H7 (cell line): ENCODE data around the gene SEC16A. TPM values are rescaled to one million over a fixed set of nuclear protein-coding genes. Genes with fewer than 3 reads are reported as not detected.
"Not testable (repeated sequence)": the region's sequence is repeated elsewhere in the genome, so short reads cannot be mapped to it uniquely, and the experiment has no call there.

Experiments
- DNase-seq: peaks from one replicate; pipeline ENCODE4 v3.0.0; 2012
- H3K27me3 ChIP-seq: 2 replicates; pipeline ENCODE4 v1.6.0; 2011; ENCODE audit warnings: mild to moderate bottlenecking, low read length; ENCODE audit not compliant: control insufficient read depth, insufficient read depth
- H3K36me3 ChIP-seq: replicated peaks from 2 replicates; pipeline ENCODE4 v1.5.1; 2011; ENCODE audit warnings: low read length; ENCODE audit not compliant: control insufficient read depth, insufficient read depth
- H3K4me3 ChIP-seq: 2 replicates; pipeline ENCODE4 v1.5.1; 2011; ENCODE audit warnings: low read depth, mild to moderate bottlenecking, control low read depth, low read length, moderate library complexity; ENCODE audit not compliant: insufficient read depth
- total RNA-seq: library from RNA; depleted of rRNA; stranded (reverse); fragments of >200 nt; shearing (Covaris generic); gene quantifications from 2 replicates; pipeline ENCODE4 v1.2.3, GENCODE V29; 2014

Gene SEC16A
- total RNA-seq, 1 experiment from 2014 or later = 17.7 TPM

DNA sequence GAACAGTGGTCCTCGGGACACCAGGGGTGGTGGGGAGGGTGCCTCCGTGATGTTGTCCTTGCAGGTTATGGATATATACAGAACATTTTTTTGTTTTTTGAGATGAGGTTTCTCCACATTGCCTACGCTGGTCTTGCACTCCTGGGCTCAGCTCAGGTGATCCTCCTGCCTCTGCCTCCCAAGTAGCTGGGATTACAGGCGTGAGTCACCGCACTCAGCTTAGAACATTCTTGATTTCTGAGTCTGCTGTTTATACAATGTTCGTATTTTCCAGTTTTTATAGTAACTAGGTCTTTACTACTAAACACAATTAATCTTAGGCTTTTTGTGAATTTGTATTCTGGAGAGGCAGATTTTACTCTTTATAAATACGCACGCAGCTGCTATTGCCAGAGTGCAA lies 66.4 kb downstream of the SEC16A start:
- no peak for DNase-seq

DNA sequence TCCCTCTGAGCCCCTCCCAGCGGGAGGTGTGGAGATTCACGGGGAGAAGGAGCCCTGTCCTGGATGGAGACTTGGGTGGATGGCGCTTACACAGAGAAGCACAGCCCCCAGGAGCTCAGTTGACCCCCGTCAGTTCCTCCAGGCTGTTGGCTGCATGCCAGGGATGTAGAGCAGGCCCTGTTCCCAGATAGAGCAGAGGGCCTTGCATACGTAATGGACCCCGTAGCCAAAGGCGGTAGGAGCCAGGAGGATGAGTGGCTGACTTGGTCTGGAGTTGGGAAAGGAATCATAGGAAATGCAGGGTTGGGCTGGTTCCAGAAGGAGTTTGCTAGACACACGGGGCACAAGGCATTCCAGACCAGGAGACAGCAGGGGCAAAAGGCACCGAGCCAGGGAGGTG lies 69.9 kb downstream of the SEC16A start:
- Histone ChIP-seq H3K4me3 (no peak overlapping the region), H3K27me3 (no peaks in the 10 kb centered on the region), H3K36me3 (peaks cover 44% of the 10 kb centered on the region)
- DNase-seq = no peak

More for the DNA sequence above, 66.4 kb downstream of the SEC16A start:
- Histone ChIP-seq H3K27me3 (no peaks in the 10 kb centered on the region), H3K36me3 (peaks cover 57% of the 10 kb centered on the region), H3K4me3 (no peak overlapping the region)

DNA sequence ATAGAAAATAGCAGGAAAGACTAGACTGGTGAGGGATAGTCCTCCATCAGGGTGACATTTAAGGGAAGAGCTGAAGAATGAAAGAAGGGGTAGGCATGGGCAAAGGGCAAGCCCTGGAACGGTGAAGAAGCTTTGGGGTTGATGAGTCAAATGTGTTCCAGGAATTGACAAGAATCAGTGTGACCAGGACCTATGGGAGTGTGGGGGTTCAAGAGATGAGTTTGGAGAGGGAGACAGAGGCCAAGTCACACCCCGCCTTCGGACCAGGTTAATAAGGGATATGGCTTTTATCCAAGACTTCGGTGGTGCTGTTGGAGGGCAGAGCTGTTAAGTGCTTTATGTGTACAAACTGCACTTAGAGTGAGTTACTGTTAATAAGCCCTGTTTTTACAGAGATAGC lies 71.5 kb downstream of the SEC16A start:
- Histone ChIP-seq H3K4me3 (peak overlapping the region; percentile 99), H3K36me3 (peaks cover 46% of the 10 kb centered on the region), H3K27me3 (no peaks in the 10 kb centered on the region)
- no peak for DNase-seq

DNA sequence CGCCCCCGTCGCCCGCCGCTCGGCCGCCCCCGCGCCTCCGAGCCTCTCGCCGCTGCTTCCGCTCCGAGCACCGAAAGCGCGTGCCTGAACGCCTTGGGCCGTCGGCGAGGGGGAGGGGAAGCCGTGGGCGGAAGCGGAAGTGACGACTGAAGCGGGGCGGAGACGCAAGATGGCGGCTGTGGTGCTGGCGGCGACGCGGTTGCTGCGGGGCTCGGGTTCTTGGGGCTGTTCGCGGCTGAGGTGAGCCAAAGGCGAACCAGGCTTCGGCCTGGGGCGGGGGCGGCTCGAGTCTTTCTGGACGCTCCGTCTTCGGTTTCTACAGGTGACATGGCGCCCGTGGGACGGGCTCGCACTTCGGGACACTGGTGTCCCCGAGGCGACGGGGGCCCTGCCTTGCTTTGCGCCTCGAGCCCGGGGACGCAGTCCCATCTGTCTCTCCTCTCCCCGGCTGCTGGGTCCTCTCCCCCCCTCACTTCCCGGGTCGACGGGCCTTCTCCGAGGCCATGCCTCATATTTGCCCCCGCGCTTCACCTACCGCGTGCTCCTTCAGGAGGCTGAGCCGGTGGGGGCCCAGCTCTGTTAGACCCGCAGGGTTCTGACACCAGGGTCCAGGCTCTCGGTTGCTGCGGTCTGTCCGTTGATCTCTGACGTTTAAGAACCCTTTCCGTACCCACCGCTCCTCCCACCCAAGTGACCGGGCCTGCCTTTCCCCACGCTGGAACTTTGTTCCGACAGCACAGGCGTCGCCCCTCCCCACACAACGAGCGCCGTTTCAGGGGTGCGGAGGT lies 72.1 kb downstream of the SEC16A start, which contains the start of the genes ENTR1 and PMPCA:
Gene ENTR1, minus strand, starts transcription at position 115 of the 788 bp plus-strand sequence. CDS start 217 bp downstream, outside the sequence.
Gene PMPCA, plus strand, starts transcription at position 159 of the 788 bp plus-strand sequence. Its CDS starts 11 bp downstream, at position 170.
- DNase-seq = peak; percentile 100
- H3K36me3 ChIP-seq = peaks cover 43% of the 10 kb centered on the region
- peak within 1 kb of the TSS; percentile 99 for H3K4me3 ChIP-seq
- no peaks in the 10 kb centered on the region for H3K27me3 ChIP-seq

DNA sequence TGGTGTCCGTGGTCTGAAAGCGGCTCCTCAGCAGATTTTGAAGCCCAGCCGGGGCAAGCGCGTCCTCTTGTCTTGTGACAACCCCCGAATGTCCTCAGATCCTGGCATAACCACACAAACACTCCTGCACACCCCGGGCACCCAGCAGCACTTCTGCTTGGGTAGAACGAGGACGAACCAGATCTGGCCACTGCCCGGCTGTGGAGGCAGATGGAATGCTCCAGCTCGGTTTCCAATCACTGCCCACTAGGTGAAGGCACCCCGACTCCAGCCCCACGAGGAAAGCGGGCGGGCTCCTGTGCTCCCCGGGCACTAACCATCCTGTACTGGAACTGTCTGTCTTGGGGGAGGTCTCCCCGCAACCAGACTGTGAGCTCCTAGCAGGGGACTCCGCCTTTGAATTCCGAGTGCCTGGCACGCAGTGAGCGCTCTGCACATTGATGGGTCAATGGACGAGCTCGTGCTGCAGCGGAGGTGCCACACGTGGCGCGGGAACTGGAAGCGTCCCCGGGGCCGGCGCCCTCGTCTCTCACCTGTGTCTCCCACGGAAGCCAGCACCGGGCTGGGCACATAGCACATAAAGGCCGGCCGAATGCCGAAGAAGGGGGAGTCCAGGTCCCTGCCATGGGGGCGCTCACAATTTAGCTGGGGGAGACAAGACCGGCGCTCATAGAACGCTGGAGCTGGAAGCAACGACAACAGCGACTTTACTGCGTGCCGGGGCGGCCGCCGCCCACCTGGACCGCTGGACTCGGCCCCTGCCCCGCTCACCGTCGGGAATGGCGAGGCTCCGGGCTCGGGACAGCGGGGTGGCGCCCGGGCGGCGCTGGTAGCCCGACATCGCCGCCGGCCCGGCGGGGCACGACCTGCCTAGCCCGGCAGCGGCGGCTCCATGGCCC lies 73.0 kb downstream of the SEC16A start:
- DNase-seq = peak; percentile 88
- no peaks in the 10 kb centered on the region for H3K27me3 ChIP-seq
- H3K4me3 ChIP-seq = peak overlapping the region; percentile 99
- peaks cover 42% of the 10 kb centered on the region for H3K36me3 ChIP-seq

DNA sequence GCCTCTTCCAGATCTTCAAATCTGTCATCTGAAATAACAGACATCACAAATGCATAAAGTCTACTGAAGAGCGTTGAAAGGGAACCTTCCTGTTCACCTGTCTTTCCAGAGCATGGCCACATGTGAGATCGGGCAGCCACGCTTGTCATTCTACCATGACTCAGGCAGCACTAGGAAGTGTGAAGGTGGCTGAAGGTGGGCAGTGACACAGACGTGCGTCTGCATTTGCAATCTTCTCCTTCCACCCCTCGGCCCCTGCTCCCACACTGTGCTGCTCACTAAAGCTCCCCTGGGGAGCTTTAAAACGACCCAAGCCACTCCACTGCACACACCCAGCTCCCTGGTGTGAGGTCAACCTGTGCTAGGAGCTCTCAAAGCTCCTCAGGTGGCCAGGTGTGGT lies 74.9 kb downstream of the SEC16A start:
- Histone ChIP-seq H3K4me3 (no peak overlapping the region), H3K27me3 (no peaks in the 10 kb centered on the region), H3K36me3 (peaks cover 34% of the 10 kb centered on the region)
- no peak for DNase-seq

DNA sequence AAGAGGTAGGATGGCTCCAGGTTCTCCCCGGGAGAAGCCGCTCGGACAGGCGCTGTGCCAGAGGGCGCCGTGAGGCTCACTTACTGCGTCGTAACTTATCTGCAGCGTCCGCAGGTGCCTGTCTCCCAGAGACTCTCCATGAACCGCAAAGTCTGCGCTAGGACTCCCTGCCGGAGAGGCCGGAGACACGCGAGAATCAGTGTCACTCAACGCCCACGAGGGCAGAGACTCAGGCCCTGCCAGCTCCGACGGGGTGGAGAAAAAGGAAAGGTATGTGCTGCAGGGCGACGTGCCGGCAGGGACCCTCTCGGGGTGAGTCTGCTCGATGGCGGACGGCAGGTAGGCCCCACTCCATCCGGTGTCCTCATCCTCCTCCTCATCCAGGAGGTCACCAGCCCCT lies 75.8 kb downstream of the SEC16A start:
- H3K27me3 ChIP-seq, H3K4me3 ChIP-seq, DNase-seq: not testable (repeated sequence)
- peaks cover 32% of the 10 kb centered on the region for H3K36me3 ChIP-seq

DNA sequence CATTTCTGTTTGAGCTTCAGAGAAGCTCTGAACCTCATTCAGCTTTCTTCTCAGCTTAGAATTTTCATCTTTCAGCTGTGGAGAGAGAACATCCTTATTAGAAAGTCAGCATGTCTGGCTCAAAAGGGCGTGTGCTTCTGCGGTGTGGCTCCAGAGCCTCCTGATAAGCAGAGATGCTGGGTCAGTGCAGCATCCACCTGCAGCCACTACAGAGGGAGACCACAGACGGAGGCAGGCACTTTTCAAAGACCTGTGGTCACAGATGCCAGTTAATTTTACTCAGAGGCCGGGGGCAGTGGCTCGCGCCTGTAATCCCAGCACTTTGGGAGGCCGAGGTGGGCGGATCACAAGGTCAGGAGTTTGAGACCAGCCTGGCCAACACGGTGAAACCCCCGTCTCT lies 76.9 kb downstream of the SEC16A start:
- not testable (repeated sequence) for H3K27me3 ChIP-seq, DNase-seq, H3K4me3 ChIP-seq
- peaks cover 33% of the 10 kb centered on the region for H3K36me3 ChIP-seq

DNA sequence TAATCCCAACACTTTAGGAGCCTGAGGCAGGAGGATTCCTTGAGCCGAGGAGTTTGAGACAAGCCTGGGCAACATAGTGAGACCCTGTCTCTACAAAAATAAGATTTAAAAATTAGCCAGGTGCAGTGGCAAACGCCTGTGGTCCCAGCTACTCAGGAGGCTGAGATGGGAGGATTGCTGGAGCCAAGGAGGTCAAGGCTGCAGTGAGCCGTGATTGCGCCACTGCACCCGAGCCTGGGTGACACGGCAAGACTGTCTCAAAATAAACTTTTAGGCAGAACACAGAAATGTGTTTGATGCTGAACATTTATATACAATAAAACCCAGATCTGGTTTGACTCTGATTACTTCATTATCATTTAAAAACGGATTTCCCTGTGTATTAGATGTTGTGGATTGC lies 77.4 kb downstream of the SEC16A start:
- no peak for DNase-seq
- Histone ChIP-seq H3K27me3 (no peaks in the 10 kb centered on the region), H3K36me3 (peaks cover 33% of the 10 kb centered on the region), H3K4me3 (no peak overlapping the region)

DNA sequence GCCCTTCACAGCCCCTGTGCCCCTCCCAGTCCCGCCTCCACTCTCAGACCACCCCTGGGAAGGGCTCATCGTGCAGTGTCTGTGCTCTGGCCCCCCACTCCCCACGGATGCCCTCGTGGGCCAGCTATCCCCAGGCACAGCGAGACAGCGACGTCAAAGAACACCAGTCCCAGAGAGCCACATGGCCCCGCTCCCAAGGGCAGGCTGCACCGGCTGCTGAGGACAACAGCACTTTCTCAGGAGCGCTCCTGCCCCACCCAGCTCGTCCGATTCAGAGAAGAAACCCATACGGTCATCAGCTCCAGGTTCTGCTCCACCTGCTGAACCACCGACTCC lies 78.1 kb downstream of the SEC16A start:
- Histone ChIP-seq H3K27me3 (no peaks in the 10 kb centered on the region), H3K36me3 (peaks cover 33% of the 10 kb centered on the region), H3K4me3 (no peak overlapping the region)
- DNase-seq = no peak

DNA sequence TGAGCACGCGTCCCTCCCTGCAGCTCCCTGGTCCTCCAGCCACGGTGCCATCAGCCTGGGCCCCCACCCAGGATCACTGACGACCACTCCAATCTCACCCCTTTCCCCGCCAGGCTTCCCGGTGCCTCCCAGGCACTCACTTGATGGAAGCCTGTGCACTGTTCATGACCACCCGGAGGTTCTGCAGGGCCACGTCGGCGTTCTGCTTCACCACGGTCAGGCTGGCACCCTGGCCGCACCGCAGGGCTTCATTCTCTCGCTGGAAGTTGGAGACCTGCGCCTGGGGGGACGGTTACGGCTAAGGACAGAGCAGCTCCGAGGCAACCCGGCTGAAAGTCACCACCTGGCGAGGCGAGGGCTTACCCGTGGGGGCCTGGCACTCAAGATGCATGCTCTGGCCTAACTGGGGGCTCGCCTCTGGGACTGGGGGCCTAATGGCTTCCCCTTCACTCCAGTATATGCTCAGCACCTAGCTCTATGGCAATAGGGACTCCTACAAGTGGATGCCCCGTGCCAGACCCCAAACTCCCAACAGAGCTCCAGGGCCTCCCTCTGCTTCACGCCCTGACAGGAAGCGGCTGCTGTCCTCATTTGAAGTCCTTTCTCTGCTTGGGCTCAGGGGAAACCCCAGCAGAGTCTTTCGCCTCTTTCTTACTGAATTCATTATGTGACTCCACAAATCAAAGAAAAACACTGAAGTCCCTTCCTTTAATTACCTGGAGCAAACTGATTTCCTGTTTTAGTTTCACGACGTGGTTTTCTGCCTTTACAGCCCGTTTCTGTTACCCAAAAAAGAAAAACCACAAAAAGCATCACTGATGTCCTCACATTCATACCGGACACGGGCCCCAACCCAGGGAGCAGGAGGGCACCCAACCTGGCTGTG lies 78.7 kb downstream of the SEC16A start:
- H3K27me3 ChIP-seq = no peaks in the 10 kb centered on the region
- DNase-seq = no peak
- H3K36me3 ChIP-seq = peaks cover 33% of the 10 kb centered on the region
- H3K4me3 ChIP-seq = no peak overlapping the region

DNA sequence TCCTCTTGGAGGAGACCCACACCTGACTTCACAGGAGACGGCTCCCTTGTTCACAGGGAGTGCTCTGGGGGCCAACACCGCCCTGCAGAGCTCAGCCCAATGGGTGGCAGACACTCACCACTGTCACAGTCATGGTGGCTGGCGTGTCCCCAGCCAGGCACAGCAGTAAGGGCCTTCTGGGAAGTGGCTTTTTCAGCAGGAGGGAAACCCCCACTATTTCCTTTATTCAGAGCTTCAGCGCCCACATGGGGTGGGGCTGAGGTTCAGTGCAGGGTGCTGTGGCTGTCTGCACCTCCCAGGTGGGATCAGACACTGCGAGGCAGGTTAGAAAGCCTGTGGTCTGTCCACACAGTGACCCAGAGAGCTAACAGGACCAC lies 79.3 kb downstream of the SEC16A start:
- DNase-seq = no peak
- Histone ChIP-seq H3K4me3 (no peak overlapping the region), H3K36me3 (peaks cover 35% of the 10 kb centered on the region), H3K27me3 (no peaks in the 10 kb centered on the region)

DNA sequence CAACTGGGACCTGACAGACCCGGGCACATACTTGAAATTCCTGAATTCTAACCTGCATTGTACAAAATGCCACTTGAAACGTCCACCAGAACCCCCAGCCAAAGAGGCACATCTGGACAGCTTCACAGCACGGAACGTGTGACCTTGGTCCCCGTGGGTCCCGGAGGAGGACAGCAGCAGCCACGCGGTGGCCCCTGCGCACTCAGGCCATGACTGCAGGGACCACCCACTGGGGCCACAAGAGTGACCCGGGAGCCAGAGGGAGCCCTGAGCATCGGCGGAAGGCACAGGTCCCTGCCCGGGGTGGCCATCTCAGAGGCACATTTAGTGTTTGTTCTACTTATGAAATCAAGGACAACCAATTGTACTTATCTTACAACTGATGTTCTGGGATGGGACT lies 80.8 kb downstream of the SEC16A start:
- Histone ChIP-seq H3K27me3 (no peaks in the 10 kb centered on the region), H3K36me3 (peaks cover 39% of the 10 kb centered on the region), H3K4me3 (no peak overlapping the region)
- no peak for DNase-seq
